HG03064 (cell line): ENCODE measurements around the gene MAPK10.

ENCODE experiments used
- ATAC-seq: cut with Tn5 transposase; IDR thresholded peaks from one replicate; pipeline ENCODE4 v1.9.1; 2021; ENCODE audit warnings: low read depth; ENCODE audit not compliant: unreplicated experiment

The MAPK10 gene

DNA sequence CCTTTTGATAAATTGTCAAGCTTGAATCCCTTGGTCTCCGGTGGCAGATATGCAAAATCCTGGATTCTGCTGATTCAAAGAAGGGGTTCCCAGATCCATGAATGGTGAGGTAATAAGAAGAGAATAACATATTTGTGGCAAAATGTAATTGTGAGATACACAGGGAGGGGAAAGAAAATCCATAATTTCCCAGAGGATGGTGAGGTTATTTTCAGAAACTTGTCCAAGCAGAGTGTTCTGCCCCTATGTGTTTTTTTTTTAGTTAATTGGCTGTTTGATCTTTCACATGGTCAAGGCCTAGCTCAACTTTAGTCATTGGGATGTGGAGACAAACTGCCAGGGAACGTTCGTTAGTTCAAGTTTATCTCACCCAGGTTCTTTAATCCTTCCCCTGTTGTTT, 408.8 kb downstream of the MAPK10 start:
- ATAC-seq: no peak

DNA sequence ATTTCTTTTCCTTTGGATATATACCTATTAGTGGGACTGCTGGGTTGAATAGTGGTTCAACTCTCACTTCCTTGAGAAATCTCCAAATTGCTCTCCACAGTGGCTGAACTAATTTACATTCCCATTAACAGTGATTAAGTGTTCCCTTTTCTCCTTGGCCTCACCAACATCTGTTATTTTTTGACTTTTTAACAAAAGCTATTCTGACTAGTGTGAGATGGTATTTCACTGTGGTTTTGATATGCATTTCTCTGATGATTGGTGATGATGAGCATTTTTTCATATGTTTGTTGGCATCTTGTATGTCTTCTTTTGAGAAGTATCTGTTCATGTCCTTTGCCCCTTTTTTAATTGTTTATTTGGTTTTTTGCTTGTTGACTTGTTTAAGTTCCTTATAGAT, 413.0 kb downstream of the MAPK10 start:
- ATAC-seq: no peak

DNA sequence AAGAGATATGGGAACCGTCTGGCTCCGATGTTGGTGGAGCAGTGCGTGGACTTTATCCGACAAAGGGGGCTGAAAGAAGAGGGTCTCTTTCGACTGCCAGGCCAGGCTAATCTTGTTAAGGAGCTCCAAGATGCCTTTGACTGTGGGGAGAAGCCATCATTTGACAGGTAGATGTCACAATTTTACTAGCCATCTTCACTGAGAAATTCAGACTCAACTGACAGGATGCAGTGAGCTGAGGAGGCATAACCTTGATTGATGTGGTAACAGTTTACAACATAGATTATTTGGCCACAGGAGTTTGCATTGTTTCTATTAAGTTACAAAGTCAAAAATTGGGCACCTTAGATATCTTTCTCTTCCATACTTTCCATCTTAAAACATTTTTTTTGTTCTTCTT, 417.7 kb downstream of the MAPK10 start:
- ATAC-seq: no peak

GRCh38 chr4:85940151-85940550, 419.7 kb downstream of the MAPK10 start:
- no peak for ATAC-seq
